ENCODE measurements around the gene TAS2R40. TPM values are rescaled to one million over a fixed set of nuclear protein-coding genes. Genes with fewer than 3 reads are reported as not detected.
"Not testable (repeated sequence)": the region's sequence is repeated elsewhere in the genome, so short reads cannot be mapped to it uniquely, and the experiment has no call there.

Gene TAS2R40
- total RNA-seq = not detected
- not detected for polyA plus RNA-seq
- long read RNA-seq, donor 1 = 0 reads
- long read RNA-seq, donor 2 = 0 reads
- long read RNA-seq, donor 3 = 0 reads
- long read RNA-seq, donor 4 = 0 reads
- long read RNA-seq, donor 5 = 0 reads
- long read RNA-seq, donor 6 = 0 reads
- long read RNA-seq, donor 7 = 0 reads
- long read RNA-seq, donor 8 = 0 reads
- long read RNA-seq, donor 9 = 0 reads
- long read RNA-seq, donor 10 = 0 reads

GRCh38 chr7:143221737-143222136 lies at the start of gene TAS2R40:
Gene TAS2R40, plus strand, starts transcription at chr7:143222037. Its CDS starts 42 bp downstream, at chr7:143222079.
- intact Hi-C loops (cut with DNase I) = no loop called here
- no peaks in the 10 kb centered on the region for H3K36me3 ChIP-seq (replicated peaks in 1 of 2)
- no peaks in the 10 kb centered on the region for H3K9me3 ChIP-seq (replicated peaks in 1 of 3)
- peak within 1 kb of the TSS in 2 of 5 donors; percentile 2 to 36 for H3K27ac ChIP-seq
- 61 to 74% (median 65%) methylated on average over 3 of the region's 3 CpGs for WGBS, 4 donors
- no peak within 1 kb of the TSS for H3K4me3 ChIP-seq
- H3K4me1 ChIP-seq (replicated peaks in 1 of 2) = no peaks in the 10 kb centered on the region
- TF ChIP-seq CTCF (IDR thresholded peaks at IDR 0.05) (no peak), POLR2A (IDR thresholded peaks at IDR 0.05) (no peak)
- H3K27me3 ChIP-seq = no peaks in the 10 kb centered on the region
- no peak for DNase-seq

- 44 to 67% (median 49%) methylated on average over 4 of the region's 4 CpGs for WGBS, 4 donors
- intact Hi-C loops (cut with DNase I) = no loop called here
- Histone ChIP-seq H3K27ac (no peak overlapping the region), H3K27me3 (peaks cover 4% of the 10 kb centered on the region), H3K4me3 (no peak overlapping the region), H3K4me1 (replicated peaks in 1 of 2) (no peaks in the 10 kb centered on the region), H3K9me3 (replicated peaks in 1 of 3) (no peaks in the 10 kb centered on the region), H3K36me3 (replicated peaks in 1 of 2) (no peaks in the 10 kb centered on the region)
- no peak for TF ChIP-seq CTCF (IDR thresholded peaks at IDR 0.05)
- TF ChIP-seq POLR2A (IDR thresholded peaks at IDR 0.05) = no peak
- peak in 4 of 7 donors; percentile 8 to 33 (median 25) for DNase-seq
These were observed 49.5 kb upstream of the TAS2R40 start for GRCh38 chr7:143172354-143172753.

GRCh38 chr7:143176128-143176527 lies 45.7 kb upstream of the TAS2R40 start:
- TF ChIP-seq POLR2A (IDR thresholded peaks at IDR 0.05) (no peak), CTCF (IDR thresholded peaks at IDR 0.05) (no peak)
- Histone ChIP-seq H3K27me3 (no peaks in the 10 kb centered on the region), H3K27ac (no peak overlapping the region), H3K9me3 (replicated peaks in 1 of 3) (no peaks in the 10 kb centered on the region), H3K4me1 (replicated peaks in 1 of 2) (no peaks in the 10 kb centered on the region), H3K4me3 (no peak overlapping the region), H3K36me3 (replicated peaks in 1 of 2) (no peaks in the 10 kb centered on the region)
- no peak for DNase-seq
- WGBS, 4 donors = 85 to 95% (median 92%) methylated on average over 5 of the region's 5 CpGs
- intact Hi-C loops (cut with DNase I) = no loop called here

GRCh38 chr7:143177374-143178119 lies 44.3 kb upstream of the TAS2R40 start:
- intact Hi-C loops (cut with DNase I) = no loop called here
- no peak overlapping the region for H3K4me3 ChIP-seq
- 75 to 87% (median 78%) methylated on average over 2 of the region's 2 CpGs for WGBS, 4 donors
- no peaks in the 10 kb centered on the region for H3K27me3 ChIP-seq
- no peak for DNase-seq
- no peaks in the 10 kb centered on the region for H3K4me1 ChIP-seq (replicated peaks in 1 of 2)
- no peaks in the 10 kb centered on the region for H3K36me3 ChIP-seq (replicated peaks in 1 of 2)
- TF ChIP-seq POLR2A (IDR thresholded peaks at IDR 0.05) = no peak
- TF ChIP-seq CTCF (IDR thresholded peaks at IDR 0.05) = no peak
- no peaks in the 10 kb centered on the region for H3K9me3 ChIP-seq (replicated peaks in 1 of 3)
- H3K27ac ChIP-seq = no peak overlapping the region

- WGBS, 4 donors = 75 to 96% (median 86%) methylated on average over 4 of the region's 4 CpGs
- H3K9me3 ChIP-seq (replicated peaks in 1 of 3); H3K27ac ChIP-seq; intact Hi-C loops (cut with DNase I); DNase-seq; H3K27me3 ChIP-seq; H3K36me3 ChIP-seq (replicated peaks in 1 of 2); H3K4me3 ChIP-seq; H3K4me1 ChIP-seq (replicated peaks in 1 of 2): not testable (repeated sequence)
These were observed 41.1 kb upstream of the TAS2R40 start for GRCh38 chr7:143180771-143181170.
